Spleen (tissue), 7 donors: Measurements from ENCODE around the gene GJB3.

Experiments used
- POLR2A ChIP-seq, 3 donors: fragments of 450-650 bp; IDR thresholded peaks; one replicate each; pipeline ENCODE4 v1.5.1; 2017; ENCODE audit warnings: antibody characterized with exemption in 3 of 3, mild to moderate bottlenecking in 1 of 3
- POLR2AphosphoS5 ChIP-seq, 3 donors: sonication (generic); formaldehyde crosslinking; IDR thresholded peaks; one replicate each; pipeline ENCODE4 v1.5.1; 2017; ENCODE audit warnings: antibody characterized with exemption in 3 of 3
- TF ChIP-seq, protein P1 (sequence below), 11 experiments: fragments of 200-600 bp in 7 of 11; fragments of 450-650 bp in 4 of 11; sonication (generic) in 4 of 11; IDR thresholded peaks in 8 of 11; conservative IDR thresholded peaks in 3 of 11; 1 replicate in 7 of 11; 2 replicates in 4 of 11; pipeline versions ENCODE4 v1.4.0 to v1.8.0; 2016 to 2021; ENCODE audit warnings: antibody characterized with exemption in 11 of 11, inconsistent platforms in 4 of 11, mild to moderate bottlenecking in 1 of 11
- donor health status: DM: no; HTN: no; CAD: no; lungs with moderate emphysema.
- donor health status: DM: no; HTN: no; CAD: no.
- donor health status: DM: no; HTN: no; CAD: no.

DNA sequence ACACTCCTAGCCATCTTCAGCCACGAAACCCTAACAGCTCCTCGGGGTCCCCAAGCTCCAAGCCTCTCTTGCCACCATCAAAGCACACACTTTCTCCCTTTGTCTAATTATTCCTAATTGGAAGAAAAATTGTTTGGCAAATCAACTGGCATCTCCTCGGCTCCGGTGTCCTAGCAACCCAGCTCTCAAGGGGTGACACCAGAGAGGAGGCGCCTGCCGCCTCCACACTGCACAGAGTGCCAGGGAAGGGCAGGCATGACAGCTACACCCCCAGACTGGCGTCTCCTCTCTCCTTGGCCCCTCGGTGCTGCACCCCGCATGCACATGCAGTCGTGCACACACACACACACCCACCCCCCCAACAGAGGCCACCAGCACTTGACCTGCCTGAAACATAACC is 44.3 kb upstream of the GJB3 start:
- TF ChIP-seq, protein P1, sequence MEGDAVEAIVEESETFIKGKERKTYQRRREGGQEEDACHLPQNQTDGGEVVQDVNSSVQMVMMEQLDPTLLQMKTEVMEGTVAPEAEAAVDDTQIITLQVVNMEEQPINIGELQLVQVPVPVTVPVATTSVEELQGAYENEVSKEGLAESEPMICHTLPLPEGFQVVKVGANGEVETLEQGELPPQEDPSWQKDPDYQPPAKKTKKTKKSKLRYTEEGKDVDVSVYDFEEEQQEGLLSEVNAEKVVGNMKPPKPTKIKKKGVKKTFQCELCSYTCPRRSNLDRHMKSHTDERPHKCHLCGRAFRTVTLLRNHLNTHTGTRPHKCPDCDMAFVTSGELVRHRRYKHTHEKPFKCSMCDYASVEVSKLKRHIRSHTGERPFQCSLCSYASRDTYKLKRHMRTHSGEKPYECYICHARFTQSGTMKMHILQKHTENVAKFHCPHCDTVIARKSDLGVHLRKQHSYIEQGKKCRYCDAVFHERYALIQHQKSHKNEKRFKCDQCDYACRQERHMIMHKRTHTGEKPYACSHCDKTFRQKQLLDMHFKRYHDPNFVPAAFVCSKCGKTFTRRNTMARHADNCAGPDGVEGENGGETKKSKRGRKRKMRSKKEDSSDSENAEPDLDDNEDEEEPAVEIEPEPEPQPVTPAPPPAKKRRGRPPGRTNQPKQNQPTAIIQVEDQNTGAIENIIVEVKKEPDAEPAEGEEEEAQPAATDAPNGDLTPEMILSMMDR (IDR thresholded peaks at IDR 0.05 in 8 of 11, conservative IDR thresholded peaks at IDR 0.05 in 3 of 11) = no peak
- TF ChIP-seq POLR2A (IDR thresholded peaks at IDR 0.05) (no peak), POLR2AphosphoS5 (IDR thresholded peaks at IDR 0.05) (no peak)
